AG09309 (cell line): Measurements from ENCODE around the gene HDLBP.

Experiments used
- DNase-seq: peaks from one replicate; pipeline ENCODE4 v3.0.0-alpha.2; 2010; ENCODE audit warnings: low read depth
- H3K4me3 ChIP-seq: 2 replicates; pipeline ENCODE4 v1.5.1; 2011; ENCODE audit warnings: mild to moderate bottlenecking, low read depth, low read length, moderate library complexity; ENCODE audit not compliant: control insufficient read depth
- TF ChIP-seq, protein P1 (sequence below): IDR thresholded peaks from 2 replicates; pipeline ENCODE4 v1.5.1; 2011; ENCODE audit warnings: mild to moderate bottlenecking, low read depth, low read length, inconsistent platforms; ENCODE audit not compliant: insufficient read depth, control insufficient read depth; ENCODE audit errors: missing control alignments

The HDLBP gene

DNA sequence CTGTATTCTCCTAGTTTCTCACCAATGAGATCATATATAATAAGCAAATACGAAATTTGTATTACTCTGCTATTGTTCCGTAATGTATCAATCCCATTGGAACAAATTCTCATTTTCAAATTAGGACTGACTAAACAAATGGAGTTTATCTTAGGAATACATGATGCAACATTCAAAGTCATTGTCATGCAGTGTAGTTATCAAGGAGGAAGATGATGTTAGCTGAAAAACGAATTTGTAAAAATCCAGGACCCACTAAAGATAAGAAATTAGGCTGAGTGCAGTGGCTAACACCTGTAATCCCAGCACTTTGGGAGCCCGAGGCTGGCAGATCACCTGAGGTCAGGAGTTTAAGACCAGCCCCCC, 15.1 kb upstream of the HDLBP start:
- H3K4me3 ChIP-seq: no peak overlapping the region
- no peak for DNase-seq
- TF ChIP-seq, protein P1, sequence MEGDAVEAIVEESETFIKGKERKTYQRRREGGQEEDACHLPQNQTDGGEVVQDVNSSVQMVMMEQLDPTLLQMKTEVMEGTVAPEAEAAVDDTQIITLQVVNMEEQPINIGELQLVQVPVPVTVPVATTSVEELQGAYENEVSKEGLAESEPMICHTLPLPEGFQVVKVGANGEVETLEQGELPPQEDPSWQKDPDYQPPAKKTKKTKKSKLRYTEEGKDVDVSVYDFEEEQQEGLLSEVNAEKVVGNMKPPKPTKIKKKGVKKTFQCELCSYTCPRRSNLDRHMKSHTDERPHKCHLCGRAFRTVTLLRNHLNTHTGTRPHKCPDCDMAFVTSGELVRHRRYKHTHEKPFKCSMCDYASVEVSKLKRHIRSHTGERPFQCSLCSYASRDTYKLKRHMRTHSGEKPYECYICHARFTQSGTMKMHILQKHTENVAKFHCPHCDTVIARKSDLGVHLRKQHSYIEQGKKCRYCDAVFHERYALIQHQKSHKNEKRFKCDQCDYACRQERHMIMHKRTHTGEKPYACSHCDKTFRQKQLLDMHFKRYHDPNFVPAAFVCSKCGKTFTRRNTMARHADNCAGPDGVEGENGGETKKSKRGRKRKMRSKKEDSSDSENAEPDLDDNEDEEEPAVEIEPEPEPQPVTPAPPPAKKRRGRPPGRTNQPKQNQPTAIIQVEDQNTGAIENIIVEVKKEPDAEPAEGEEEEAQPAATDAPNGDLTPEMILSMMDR: no peak

DNA sequence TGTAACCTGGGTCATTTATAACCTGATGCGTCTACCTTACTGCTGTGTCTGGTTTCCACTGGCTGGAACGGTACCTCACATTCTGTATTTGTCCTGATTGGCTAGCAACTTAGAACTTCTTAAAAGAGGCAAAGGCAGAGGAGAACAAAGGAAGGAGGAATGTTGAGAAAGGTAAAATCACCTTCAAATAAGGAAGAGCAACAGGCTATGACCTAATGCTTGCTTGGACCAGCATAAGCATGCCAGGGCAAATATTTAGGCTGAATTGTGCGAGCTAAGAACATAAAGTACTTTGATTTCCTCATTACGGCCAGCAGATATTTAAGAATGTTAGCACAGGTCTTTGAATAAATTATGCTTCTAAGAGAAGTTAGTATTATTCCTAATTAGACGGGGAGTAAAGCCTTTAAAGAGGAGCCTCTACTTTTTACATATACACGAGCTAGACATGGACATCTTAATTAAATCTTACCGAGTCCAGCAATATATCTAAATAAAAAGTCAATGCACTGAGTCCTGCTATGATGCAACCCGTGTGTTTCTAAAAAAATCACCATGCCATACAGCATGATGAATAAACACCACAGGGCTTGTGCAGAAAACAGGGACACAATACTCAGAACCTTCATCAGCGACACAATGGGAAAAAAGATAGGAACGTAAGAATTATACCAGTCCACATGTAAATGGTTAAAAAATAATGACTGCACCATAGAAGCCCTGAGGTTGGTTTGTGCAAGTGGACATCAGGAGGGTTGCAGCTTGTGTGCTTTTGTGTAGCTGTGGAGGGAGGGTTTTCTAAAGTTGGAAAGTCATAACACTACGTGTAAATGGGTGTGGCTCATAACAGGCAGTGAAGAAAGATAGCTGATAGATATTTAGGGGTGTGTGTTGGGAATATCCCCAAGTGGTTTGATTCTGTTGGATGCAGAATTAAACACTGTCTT, 14.5 kb upstream of the HDLBP start:
- H3K4me3 ChIP-seq: no peak overlapping the region
- DNase-seq: no peak
- TF ChIP-seq, protein P1: no peak

DNA sequence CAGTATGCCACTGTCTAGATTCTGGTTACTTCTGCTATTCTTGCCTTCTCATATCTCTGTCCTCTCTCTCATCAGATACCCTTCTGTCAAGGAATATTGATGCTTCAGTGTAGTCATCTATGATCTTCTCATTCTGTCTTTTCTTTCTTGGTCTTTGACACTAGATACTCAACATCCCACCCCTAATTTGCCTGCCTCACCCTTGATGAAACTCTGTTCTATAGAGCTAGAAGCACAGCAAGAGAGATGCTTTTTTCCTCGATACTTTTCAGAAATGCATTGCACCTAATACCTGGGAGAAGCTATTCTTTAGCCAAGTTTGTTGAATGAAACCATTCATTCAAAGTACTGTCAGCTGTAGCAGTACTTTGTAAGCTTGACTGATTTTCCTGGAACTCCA, 9.8 kb upstream of the HDLBP start:
- no peak overlapping the region for H3K4me3 ChIP-seq
- DNase-seq: no peak
- TF ChIP-seq, protein P1: no peak

- no peak overlapping the region for H3K4me3 ChIP-seq
- no peak for DNase-seq
- TF ChIP-seq, protein P1: no peak
These were observed 9.3 kb upstream of the HDLBP start for GRCh38 chr2:241324775-241325174.

GRCh38 chr2:241323778-241324177, 8.3 kb upstream of the HDLBP start:
- TF ChIP-seq, protein P1: no peak
- DNase-seq: no peak
- no peak overlapping the region for H3K4me3 ChIP-seq

- TF ChIP-seq, protein P1: no peak
- H3K4me3 ChIP-seq: no peak overlapping the region
- no peak for DNase-seq
These were observed 6.4 kb upstream of the HDLBP start for GRCh38 chr2:241321886-241322285.
